CD14-positive monocyte (primary cell): ENCODE measurements around the gene LCN2. TPM values are rescaled to one million over a fixed set of nuclear protein-coding genes. Genes with fewer than 3 reads are reported as not detected.

ENCODE experiments used
- DNase-seq, 3 donors: peaks; one replicate each; pipeline ENCODE4 v3.0.0-alpha.2; 2011 to 2022
- H2AFZ ChIP-seq: 2 replicates; pipeline ENCODE4 v1.6.0; 2012; ENCODE audit warnings: mild to moderate bottlenecking, low read depth, low read length, inconsistent platforms; ENCODE audit not compliant: insufficient read depth, poor library complexity, severe bottlenecking
- H3K27ac ChIP-seq, 2 donors: 1 replicate in 1 of 2; 2 replicates in 1 of 2; pipeline ENCODE4 v1.5.1; 2012 to 2013; ENCODE audit warnings: low read length in 2 of 2, control low read depth in 1 of 2, inconsistent platforms in 1 of 2, low read depth in 1 of 2, mild to moderate bottlenecking in 1 of 2
- H3K27me3 ChIP-seq, 2 donors: one replicate each; pipeline versions ENCODE4 v1.6.0 to v1.6.1; 2011 to 2013; ENCODE audit warnings: low read length in 2 of 2; ENCODE audit not compliant: control insufficient read depth in 2 of 2, insufficient read depth in 2 of 2
- H3K36me3 ChIP-seq, 2 donors: replicated peaks in 1 of 2; 1 replicate in 1 of 2; 2 replicates in 1 of 2; pipeline versions ENCODE4 v1.5.1 to v1.6.1; 2012 to 2013; ENCODE audit warnings: low read length in 2 of 2, control low read depth in 1 of 2, inconsistent platforms in 1 of 2, mild to moderate bottlenecking in 1 of 2; ENCODE audit not compliant: insufficient read depth in 2 of 2, control insufficient read depth in 1 of 2
- H3K4me1 ChIP-seq, 2 donors: 1 replicate in 1 of 2; 2 replicates in 1 of 2; pipeline versions ENCODE4 v1.5.1 to v1.6.1; 2012 to 2013; ENCODE audit warnings: low read length in 2 of 2, control low read depth in 1 of 2, inconsistent platforms in 1 of 2, mild to moderate bottlenecking in 1 of 2, moderate library complexity in 1 of 2; ENCODE audit not compliant: insufficient read depth in 2 of 2, control insufficient read depth in 1 of 2
- H3K4me2 ChIP-seq: replicated peaks from 2 replicates; pipeline ENCODE3; 2012; ENCODE audit warnings: low read length, moderate library complexity, mild to moderate bottlenecking; ENCODE audit not compliant: poor library complexity, severe bottlenecking; ENCODE audit errors: extremely low read depth
- H3K4me3 ChIP-seq, 3 experiments: fragments of 200-600 bp in 1 of 3; sonication (generic) in 1 of 3; replicated peaks in 1 of 3; 1 replicate in 2 of 3; 2 replicates in 1 of 3; pipeline ENCODE4 v1.5.1; 2011 to 2013; ENCODE audit warnings: low read length in 3 of 3, mild to moderate bottlenecking in 3 of 3, control low read depth in 2 of 3, low read depth in 2 of 3, inconsistent platforms in 1 of 3, moderate library complexity in 1 of 3
- H3K79me2 ChIP-seq: 2 replicates; pipeline ENCODE4 v1.6.0; 2012; ENCODE audit warnings: mild to moderate bottlenecking, control low read depth, inconsistent platforms, low read length, moderate library complexity; ENCODE audit not compliant: insufficient read depth
- H3K9ac ChIP-seq: 2 replicates; pipeline ENCODE4 v1.6.0; 2017; ENCODE audit warnings: low read length, mild to moderate bottlenecking; ENCODE audit not compliant: insufficient read depth, poor library complexity, severe bottlenecking
- H3K9me3 ChIP-seq, 2 donors: replicated peaks in 1 of 2; 1 replicate in 1 of 2; 2 replicates in 1 of 2; pipeline versions ENCODE4 v1.5.1 to v1.6.1; 2012 to 2013; ENCODE audit warnings: low read length in 2 of 2, control low read depth in 1 of 2; ENCODE audit not compliant: control insufficient read depth in 1 of 2, insufficient read depth in 1 of 2
- H4K20me1 ChIP-seq: 2 replicates; pipeline ENCODE4 v1.6.0; 2012; ENCODE audit warnings: mild to moderate bottlenecking, low read length, control low read depth, moderate library complexity; ENCODE audit not compliant: insufficient read depth
- H3K27ac Mint-ChIP-seq, 7 donors: one replicate each; pipeline ENCODE4 v1.8.0; 2020; ENCODE audit warnings: mild to moderate bottlenecking in 7 of 7, mixed read lengths in 7 of 7, moderate library complexity in 6 of 7, inconsistent platforms in 2 of 7
- H3K27me3 Mint-ChIP-seq, 3 donors: one replicate each; pipeline ENCODE4 v1.8.0; 2021 to 2022; ENCODE audit warnings: low read depth in 3 of 3, mild to moderate bottlenecking in 3 of 3, mixed read lengths in 3 of 3, moderate library complexity in 3 of 3, inconsistent platforms in 1 of 3
- H3K36me3 Mint-ChIP-seq, 2 donors: one replicate each; pipeline ENCODE4 v1.8.0; 2020; ENCODE audit warnings: mixed read lengths in 2 of 2, inconsistent platforms in 1 of 2, mild to moderate bottlenecking in 1 of 2
- H3K4me1 Mint-ChIP-seq: one replicate; pipeline ENCODE4 v1.8.0; 2020; ENCODE audit warnings: mild to moderate bottlenecking, mixed read lengths
- H3K4me3 Mint-ChIP-seq, 2 donors: one replicate each; pipeline ENCODE4 v1.8.0; 2020; ENCODE audit warnings: mild to moderate bottlenecking in 2 of 2, mixed read lengths in 2 of 2, moderate library complexity in 1 of 2
- H3K9me3 Mint-ChIP-seq, 7 donors: one replicate each; pipeline ENCODE4 v1.8.0; 2020 to 2022; ENCODE audit warnings: mixed read lengths in 7 of 7, mild to moderate bottlenecking in 6 of 7, moderate library complexity in 6 of 7, inconsistent platforms in 2 of 7
- WGBS: methylation state at CpG from one replicate; pipeline ENCODE4 v1.1.5; 2013; ENCODE audit warnings: missing lambda C conversion rate; ENCODE audit not compliant: insufficient coverage; 5-methylcytosine and 5-hydroxymethylcytosine counted together
- intact Hi-C, 2 donors: fragments of 100-400 bp; cut with micrococcal nuclease; formaldehyde crosslinking; loops; one replicate each; pipeline versions ENCODE4 v1.15.0 to v1.15.1; 2023
- polyA plus RNA-seq, 3 donors: library from polyadenylated mRNA; depleted of rRNA in 1 of 3; unstranded in 2 of 3; stranded (reverse) in 1 of 3; fragments of 300-500 nt in 2 of 3; fragments of >200 nt in 1 of 3; fragmentation: Illumina TruSeq in 2 of 3; gene quantifications; 1 replicate in 2 of 3; 2 replicates in 1 of 3; pipeline ENCODE4 v1.2.3, GENCODE V29; 2012 to 2021
- TF ChIP-seq, protein P1 (sequence below): fragments of 200-600 bp; IDR thresholded peaks from one replicate; pipeline ENCODE4 v1.8.0; 2022; ENCODE audit warnings: antibody characterized with exemption, mild to moderate bottlenecking

The LCN2 gene
- polyA plus RNA-seq, 3 donors = 0.83 TPM; not detected in 2

GRCh38 chr9:128190013-128190412, 40.8 kb downstream of the LCN2 start:
- Histone ChIP-seq H3K4me2 (no peak overlapping the region), H3K27ac (no peak overlapping the region), H3K27me3 (peaks cover 0 to 16% of the 10 kb centered on the region in 2 donors), H3K36me3 (peaks cover 28 to 40% of the 10 kb centered on the region in 2 donors), H4K20me1 (no peaks in the 10 kb centered on the region), H3K4me3 (no peak overlapping the region), H2AFZ (no peak overlapping the region), H3K79me2 (peaks cover 12% of the 10 kb centered on the region), H3K9me3 (no peaks in the 10 kb centered on the region), H3K4me1 (peaks cover 23 to 27% of the 10 kb centered on the region in 2 donors), H3K9ac (no peak overlapping the region)
- DNase-seq = no peak
- TF ChIP-seq, protein P1, sequence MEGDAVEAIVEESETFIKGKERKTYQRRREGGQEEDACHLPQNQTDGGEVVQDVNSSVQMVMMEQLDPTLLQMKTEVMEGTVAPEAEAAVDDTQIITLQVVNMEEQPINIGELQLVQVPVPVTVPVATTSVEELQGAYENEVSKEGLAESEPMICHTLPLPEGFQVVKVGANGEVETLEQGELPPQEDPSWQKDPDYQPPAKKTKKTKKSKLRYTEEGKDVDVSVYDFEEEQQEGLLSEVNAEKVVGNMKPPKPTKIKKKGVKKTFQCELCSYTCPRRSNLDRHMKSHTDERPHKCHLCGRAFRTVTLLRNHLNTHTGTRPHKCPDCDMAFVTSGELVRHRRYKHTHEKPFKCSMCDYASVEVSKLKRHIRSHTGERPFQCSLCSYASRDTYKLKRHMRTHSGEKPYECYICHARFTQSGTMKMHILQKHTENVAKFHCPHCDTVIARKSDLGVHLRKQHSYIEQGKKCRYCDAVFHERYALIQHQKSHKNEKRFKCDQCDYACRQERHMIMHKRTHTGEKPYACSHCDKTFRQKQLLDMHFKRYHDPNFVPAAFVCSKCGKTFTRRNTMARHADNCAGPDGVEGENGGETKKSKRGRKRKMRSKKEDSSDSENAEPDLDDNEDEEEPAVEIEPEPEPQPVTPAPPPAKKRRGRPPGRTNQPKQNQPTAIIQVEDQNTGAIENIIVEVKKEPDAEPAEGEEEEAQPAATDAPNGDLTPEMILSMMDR = no peak
- Mint-ChIP-seq H3K27ac (peak overlapping the region in 1 of 7 donors; percentile 68), H3K4me3 (peak overlapping the region in 1 of 2 donors; percentile 51), H3K36me3 (peaks cover 30 to 41% of the 10 kb centered on the region in 2 donors), H3K9me3 (no peaks in the 10 kb centered on the region), H3K27me3 (peaks cover 0 to 9% (median 3%) of the 10 kb centered on the region in 3 donors), H3K4me1 (peaks cover 27% of the 10 kb centered on the region)
- intact Hi-C loops = no loop called here
- WGBS = 100% methylated on average over 1 of the region's 2 CpGs

DNA sequence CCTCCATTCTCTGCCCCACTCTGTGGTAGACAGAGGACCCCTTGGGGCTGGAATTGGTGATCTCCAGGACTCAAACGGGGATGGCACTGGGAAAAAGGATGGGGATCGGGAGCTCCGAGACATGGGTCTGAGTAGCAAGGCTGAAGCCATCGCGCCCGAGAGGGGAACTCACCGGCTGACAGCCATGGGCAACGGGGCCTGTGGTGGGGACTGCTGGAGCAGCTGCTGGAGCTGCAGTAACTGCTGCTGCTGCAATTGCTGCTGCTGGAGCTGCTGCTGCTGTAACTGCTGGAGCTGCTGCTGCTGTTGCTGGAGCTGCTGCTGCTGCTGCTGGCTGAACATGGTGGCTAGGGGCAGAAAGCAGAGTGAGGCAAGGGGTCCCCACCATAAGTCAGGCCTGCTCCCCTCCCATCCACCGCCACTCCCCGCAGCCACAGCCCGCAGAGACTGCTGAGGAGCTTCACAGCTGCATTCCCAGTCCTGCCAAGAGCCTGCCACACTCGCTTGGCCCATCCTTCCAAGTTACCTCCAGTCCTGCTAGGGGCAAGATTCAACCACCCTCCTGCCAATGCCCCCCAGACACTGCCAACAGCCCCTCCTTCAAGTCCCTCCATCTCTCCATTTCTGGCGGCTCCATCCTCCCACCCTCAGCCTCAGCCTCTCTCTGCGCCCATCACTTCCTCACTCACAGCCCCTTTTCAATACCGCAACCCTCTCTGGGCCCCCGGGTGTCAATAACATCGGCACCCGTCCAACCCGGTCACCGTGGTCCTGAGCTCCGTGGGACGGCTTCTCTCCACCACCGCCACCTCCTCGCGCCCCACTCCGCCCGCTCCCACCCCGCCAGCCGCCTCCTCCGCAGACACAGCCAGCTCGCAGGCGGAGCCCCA, 41.5 kb downstream of the LCN2 start:
- Mint-ChIP-seq H3K27me3 (peaks cover 0 to 9% (median 3%) of the 10 kb centered on the region in 3 donors), H3K9me3 (no peaks in the 10 kb centered on the region), H3K27ac (peak overlapping the region; percentile 51 to 95 (median 73)), H3K36me3 (peaks cover 26 to 34% of the 10 kb centered on the region in 2 donors), H3K4me1 (peaks cover 27% of the 10 kb centered on the region), H3K4me3 (peak overlapping the region; percentile 96 to 98)
- Histone ChIP-seq H3K27me3 (peaks cover 0 to 16% of the 10 kb centered on the region in 2 donors), H3K27ac (peak overlapping the region in 1 of 2 donors; percentile 80), H3K4me1 (peaks cover 23 to 27% of the 10 kb centered on the region in 2 donors), H2AFZ (peak overlapping the region; percentile 100), H3K9me3 (no peaks in the 10 kb centered on the region), H3K9ac (peak overlapping the region; percentile 94), H3K4me3 (peak overlapping the region; percentile 80 to 92 (median 83)), H3K4me2 (peak overlapping the region; percentile 96), H4K20me1 (no peaks in the 10 kb centered on the region), H3K79me2 (peaks cover 12% of the 10 kb centered on the region), H3K36me3 (peaks cover 21 to 33% of the 10 kb centered on the region in 2 donors)
- WGBS = 23% methylated on average over 32 of the region's 32 CpGs
- no peak for DNase-seq
- TF ChIP-seq, protein P1 = no peak
- intact Hi-C loops = no loop called here
